Activated CD8-positive, alpha-beta T cell treated with anti-CD3 and anti-CD28 coated beads for 36 hours (primary cell): ENCODE measurements around the gene ZBTB44. TPM values are rescaled to one million over a fixed set of nuclear protein-coding genes. Genes with fewer than 3 reads are reported as not detected.

Experiments used
- ATAC-seq: fragments of 200-7000 bp; cut with Tn5 transposase; one replicate; pipeline ENCODE4 v1.10.0; 2021; ENCODE audit warnings: mild to moderate bottlenecking, moderate library complexity
- CTCF ChIA-PET: fragments of 350-600 bp; sonication (Branson Sonifier 250); formaldehyde crosslinking; loops from one replicate; lab custom pipeline; 2021; ENCODE audit warnings: antibody characterized with exemption; lab: Charles Lee
- POLR2A ChIA-PET: fragments of 350-600 bp; sonication (Branson Sonifier 250); formaldehyde crosslinking; loops from one replicate; lab custom pipeline; 2021; ENCODE audit warnings: antibody characterized with exemption; lab: Charles Lee
- DNase-seq: peaks from one replicate; pipeline ENCODE4 v3.0.0-alpha.2; 2020
- H3K27ac Mint-ChIP-seq: one replicate; pipeline ENCODE4 v1.8.0; 2021; ENCODE audit warnings: mild to moderate bottlenecking, mixed read lengths
- H3K27me3 Mint-ChIP-seq: one replicate; pipeline ENCODE4 v1.8.0; 2021; ENCODE audit warnings: mixed read lengths
- H3K36me3 Mint-ChIP-seq: one replicate; pipeline ENCODE4 v1.8.0; 2021; ENCODE audit warnings: low read depth, mixed read lengths
- H3K4me1 Mint-ChIP-seq: one replicate; pipeline ENCODE4 v1.8.0; 2021; ENCODE audit warnings: low read depth, mixed read lengths
- H3K4me3 Mint-ChIP-seq: one replicate; pipeline ENCODE4 v1.8.0; 2021; ENCODE audit warnings: mild to moderate bottlenecking, moderate library complexity, mixed read lengths
- H3K9me3 Mint-ChIP-seq: one replicate; pipeline ENCODE4 v1.8.0; 2021; ENCODE audit warnings: mixed read lengths
- intact Hi-C: fragments of 100-400 bp; cut with micrococcal nuclease; formaldehyde crosslinking; loops from one replicate; pipeline ENCODE4 v1.10.0; 2022
- total RNA-seq, 2 experiments: library from RNA; stranded (reverse); gene quantifications; one replicate each; pipeline ENCODE4 v1.2.3, GENCODE V29; 2021
- TF ChIP-seq, protein P1 (sequence below): fragments of 200-600 bp; IDR thresholded peaks from one replicate; pipeline ENCODE4 v1.8.0; 2022; ENCODE audit warnings: antibody characterized with exemption, mild to moderate bottlenecking

The ZBTB44 gene
- total RNA-seq, 2 experiments from 2014 or later, result 43.0 to 43.7 TPM

DNA sequence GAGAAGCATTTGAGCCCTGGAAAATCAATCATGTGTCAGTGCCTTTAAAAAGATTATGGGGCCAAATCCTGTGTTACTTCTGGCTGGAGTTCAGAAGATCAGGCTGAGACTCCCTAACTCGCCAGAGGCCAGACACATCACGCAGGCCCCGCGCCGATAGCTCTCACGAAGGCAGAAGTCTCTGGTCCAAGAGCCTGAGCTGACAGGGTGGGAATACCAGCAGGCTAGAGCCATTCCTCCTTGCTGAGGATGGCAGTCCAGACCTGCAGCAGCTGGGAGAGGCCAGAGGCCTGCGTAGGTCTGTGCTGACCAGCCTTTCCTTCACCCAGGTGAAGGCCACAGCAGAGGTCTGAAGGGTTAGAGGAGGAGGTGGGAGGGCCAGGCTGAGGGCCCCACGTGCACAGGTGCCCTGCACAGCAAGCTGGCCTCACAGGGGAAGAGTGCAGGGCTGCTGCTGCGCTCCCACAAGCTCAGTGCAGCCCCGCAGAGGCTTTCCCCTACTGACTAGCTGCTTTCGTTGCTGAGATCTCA lies 102.2 kb downstream of the ZBTB44 start:
- CTCF ChIA-PET, result interaction anchor here (0.6 to 2.2 kb wide), 39 partner anchors 9 to 650 kb away, joined by 3 to 17 read pairs (median 3); no protein-coding TSS in a partner anchor
- Mint-ChIP-seq H3K9me3 (no peaks in the 10 kb centered on the region), H3K4me1 (no peaks in the 10 kb centered on the region), H3K27me3 (peaks cover 3% of the 10 kb centered on the region), H3K27ac (no peak overlapping the region), H3K4me3 (no peak overlapping the region), H3K36me3 (no peaks in the 10 kb centered on the region)
- POLR2A ChIA-PET, result no interaction called here
- TF ChIP-seq, protein P1, sequence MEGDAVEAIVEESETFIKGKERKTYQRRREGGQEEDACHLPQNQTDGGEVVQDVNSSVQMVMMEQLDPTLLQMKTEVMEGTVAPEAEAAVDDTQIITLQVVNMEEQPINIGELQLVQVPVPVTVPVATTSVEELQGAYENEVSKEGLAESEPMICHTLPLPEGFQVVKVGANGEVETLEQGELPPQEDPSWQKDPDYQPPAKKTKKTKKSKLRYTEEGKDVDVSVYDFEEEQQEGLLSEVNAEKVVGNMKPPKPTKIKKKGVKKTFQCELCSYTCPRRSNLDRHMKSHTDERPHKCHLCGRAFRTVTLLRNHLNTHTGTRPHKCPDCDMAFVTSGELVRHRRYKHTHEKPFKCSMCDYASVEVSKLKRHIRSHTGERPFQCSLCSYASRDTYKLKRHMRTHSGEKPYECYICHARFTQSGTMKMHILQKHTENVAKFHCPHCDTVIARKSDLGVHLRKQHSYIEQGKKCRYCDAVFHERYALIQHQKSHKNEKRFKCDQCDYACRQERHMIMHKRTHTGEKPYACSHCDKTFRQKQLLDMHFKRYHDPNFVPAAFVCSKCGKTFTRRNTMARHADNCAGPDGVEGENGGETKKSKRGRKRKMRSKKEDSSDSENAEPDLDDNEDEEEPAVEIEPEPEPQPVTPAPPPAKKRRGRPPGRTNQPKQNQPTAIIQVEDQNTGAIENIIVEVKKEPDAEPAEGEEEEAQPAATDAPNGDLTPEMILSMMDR, result no peak
- intact Hi-C loops, result loop anchor here (5.0 kb wide), 3 partner anchors 160 to 650 kb away; no protein-coding TSS in a partner anchor
- no peak for DNase-seq
- ATAC-seq, result peak; percentile 24

DNA sequence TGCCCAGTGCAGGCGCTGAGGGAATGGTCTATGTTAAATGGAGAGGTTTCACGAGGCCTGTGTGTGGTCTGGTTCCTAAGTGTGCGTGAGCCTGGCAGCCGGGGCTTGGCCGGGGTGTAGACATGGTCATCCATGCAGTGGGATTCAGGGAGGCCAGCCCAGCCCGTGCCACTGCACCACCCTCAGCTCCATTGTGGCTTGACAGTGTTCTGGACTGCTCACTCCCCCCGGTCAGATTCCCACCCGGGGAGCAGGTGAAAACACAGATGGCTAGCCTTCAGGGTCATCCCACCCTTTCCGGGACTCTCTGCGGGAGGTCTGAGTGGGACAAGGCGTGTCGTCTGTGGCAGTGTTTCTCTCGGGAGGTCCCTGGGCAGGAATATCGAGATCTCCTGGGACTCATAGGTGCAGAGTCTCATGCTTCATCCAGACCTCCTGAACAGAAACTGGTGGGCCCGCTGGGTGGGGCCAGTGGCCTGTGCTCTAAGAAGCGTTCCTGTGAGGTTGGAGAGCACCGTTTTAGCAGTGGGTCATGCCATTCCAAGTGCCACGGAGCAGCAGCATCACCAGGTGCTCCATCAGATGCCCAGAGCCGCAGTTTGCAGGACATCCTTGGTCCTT lies 102.8 kb downstream of the ZBTB44 start:
- ChIA-PET POLR2A (no interaction called here), CTCF (interaction anchor here (0.9 to 2.2 kb wide), 16 partner anchors 9 to 651 kb away, joined by 3 to 17 read pairs (median 5); no protein-coding TSS in a partner anchor)
- Mint-ChIP-seq H3K9me3 (no peaks in the 10 kb centered on the region), H3K36me3 (no peaks in the 10 kb centered on the region), H3K4me3 (no peak overlapping the region), H3K27ac (no peak overlapping the region), H3K27me3 (peaks cover 3% of the 10 kb centered on the region), H3K4me1 (no peaks in the 10 kb centered on the region)
- TF ChIP-seq, protein P1, result no peak
- ATAC-seq (no peak), DNase-seq (no peak)
- intact Hi-C loops, result loop anchor here (5.0 kb wide), 3 partner anchors 160 to 650 kb away; no protein-coding TSS in a partner anchor

DNA sequence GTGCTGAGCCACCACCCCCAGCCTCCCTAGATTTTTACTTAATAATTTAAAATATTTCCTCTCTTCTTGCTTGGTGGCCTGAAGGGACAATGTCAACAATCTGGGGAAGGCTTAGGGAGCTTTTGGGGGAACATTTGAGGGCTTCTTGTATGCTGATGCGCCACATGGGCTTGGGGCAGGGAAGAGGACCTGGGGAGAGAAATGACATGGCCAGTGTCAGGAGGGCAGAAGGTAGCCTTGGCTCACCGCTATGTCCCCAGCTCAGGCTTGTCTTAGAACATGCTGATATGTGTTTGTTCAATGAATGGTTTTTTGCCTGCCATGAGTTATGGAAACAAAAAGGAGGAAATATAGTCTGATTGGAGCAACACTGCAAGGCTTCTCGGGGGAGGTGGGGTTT lies 103.6 kb downstream of the ZBTB44 start:
- POLR2A ChIA-PET, result no interaction called here
- DNase-seq, result no peak
- H3K4me3 Mint-ChIP-seq, result no peak overlapping the region
- CTCF ChIA-PET, result interaction anchor here (2.2 kb wide), 1 partner anchor 651 kb away, joined by 17 read pairs; no protein-coding TSS in a partner anchor
- TF ChIP-seq, protein P1, result no peak
- intact Hi-C loops, result loop anchor here (5.0 kb wide), 3 partner anchors 161 to 651 kb away; no protein-coding TSS in a partner anchor
- H3K27me3 Mint-ChIP-seq, result peaks cover 3% of the 10 kb centered on the region
- no peak for ATAC-seq
- no peaks in the 10 kb centered on the region for H3K4me1 Mint-ChIP-seq
- no peak overlapping the region for H3K27ac Mint-ChIP-seq
- no peaks in the 10 kb centered on the region for H3K36me3 Mint-ChIP-seq
- H3K9me3 Mint-ChIP-seq, result no peaks in the 10 kb centered on the region

DNA sequence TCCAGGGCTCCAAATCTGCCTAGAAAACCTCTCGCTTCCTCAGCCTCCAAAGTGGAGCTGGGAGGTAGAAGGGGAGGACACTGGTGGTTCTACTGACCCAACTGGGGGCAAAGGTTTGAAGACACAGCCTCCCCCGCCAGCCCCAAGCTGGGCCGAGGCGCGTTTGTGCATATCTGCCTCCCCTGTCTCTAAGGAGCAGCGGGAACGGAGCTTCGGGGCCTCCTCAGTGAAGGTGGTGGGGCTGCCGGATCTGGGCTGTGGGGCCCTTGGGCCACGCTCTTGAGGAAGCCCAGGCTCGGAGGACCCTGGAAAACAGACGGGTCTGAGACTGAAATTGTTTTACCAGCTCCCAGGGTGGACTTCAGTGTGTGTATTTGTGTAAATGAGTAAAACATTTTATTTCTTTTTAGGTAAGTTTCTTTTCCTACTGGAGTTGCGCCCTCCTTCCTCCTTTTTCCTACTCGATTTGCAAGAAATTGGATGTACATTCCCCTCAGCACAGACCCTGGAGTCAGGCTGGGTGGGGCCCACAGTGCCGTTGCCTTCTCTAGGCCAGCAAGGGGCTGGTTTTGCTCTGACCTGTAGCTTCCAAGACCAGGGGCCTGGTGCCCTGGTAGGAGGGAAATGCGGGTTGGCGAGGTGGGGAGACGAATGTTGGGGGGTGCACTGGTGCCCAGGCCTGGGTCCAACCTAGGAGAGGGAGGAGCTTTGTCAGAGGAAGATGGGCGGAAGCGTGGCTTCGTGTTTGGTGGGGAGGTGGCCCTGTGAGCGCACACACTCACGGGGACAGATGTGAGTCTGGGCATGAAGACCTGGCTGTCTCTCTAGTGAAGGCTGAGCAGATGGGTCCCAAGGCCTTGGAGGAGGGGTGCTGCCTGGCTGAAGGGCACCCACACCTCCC lies 104.5 kb downstream of the ZBTB44 start:
- no peak overlapping the region for H3K27ac Mint-ChIP-seq
- ChIA-PET CTCF (no interaction called here), POLR2A (no interaction called here)
- intact Hi-C loops, result loop anchor here (5.0 kb wide), 3 partner anchors 162 to 652 kb away; no protein-coding TSS in a partner anchor
- H3K27me3 Mint-ChIP-seq, result peaks cover 3% of the 10 kb centered on the region
- no peak overlapping the region for H3K4me3 Mint-ChIP-seq
- no peaks in the 10 kb centered on the region for H3K9me3 Mint-ChIP-seq
- TF ChIP-seq, protein P1, result no peak
- H3K4me1 Mint-ChIP-seq, result no peaks in the 10 kb centered on the region
- ATAC-seq (no peak), DNase-seq (no peak)
- H3K36me3 Mint-ChIP-seq, result no peaks in the 10 kb centered on the region
